Stimulated activated CD4-positive, alpha-beta T cell treated with anti-CD3 and anti-CD28 coated beads, Interleukin-1b, Interleukin-23, amount 100 ng/mL, for 24 hours (primary cell): ENCODE measurements around the gene ARPC3.
A peak's percentile ranks its signal among the peaks of the same experiment; 100 is the strongest.
"Not testable (repeated sequence)": the region's sequence is repeated elsewhere in the genome, so short reads cannot be mapped to it uniquely, and the experiment has no call there.

Source experiments
- DNase-seq, 4 experiments: peaks; one replicate each; pipeline ENCODE4 v3.0.0-alpha.2; 2020; ENCODE audit warnings: low read depth in 4 of 4, low spot score in 1 of 4

Gene ARPC3

DNA sequence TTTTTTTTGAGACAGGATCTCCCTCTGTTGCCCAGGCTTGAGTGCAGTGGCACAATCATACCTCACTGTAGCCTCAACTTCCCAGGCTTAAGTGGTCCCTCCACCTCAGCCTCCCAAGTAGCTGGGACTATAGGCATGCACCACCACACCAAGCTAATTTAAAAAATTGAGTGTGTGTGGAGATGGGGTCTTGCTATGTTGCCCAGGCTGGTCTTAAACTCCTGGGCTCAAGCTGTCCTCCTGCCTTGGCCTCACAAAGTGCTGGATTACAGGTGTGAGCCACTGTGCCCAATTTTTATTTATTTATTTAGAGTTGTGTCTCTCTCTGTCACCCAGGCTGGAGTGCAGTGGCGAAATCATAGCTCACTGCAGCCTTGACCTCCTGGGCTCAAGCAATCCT lies 29.5 kb downstream of the ARPC3 start:
- not testable (repeated sequence) for DNase-seq

DNA sequence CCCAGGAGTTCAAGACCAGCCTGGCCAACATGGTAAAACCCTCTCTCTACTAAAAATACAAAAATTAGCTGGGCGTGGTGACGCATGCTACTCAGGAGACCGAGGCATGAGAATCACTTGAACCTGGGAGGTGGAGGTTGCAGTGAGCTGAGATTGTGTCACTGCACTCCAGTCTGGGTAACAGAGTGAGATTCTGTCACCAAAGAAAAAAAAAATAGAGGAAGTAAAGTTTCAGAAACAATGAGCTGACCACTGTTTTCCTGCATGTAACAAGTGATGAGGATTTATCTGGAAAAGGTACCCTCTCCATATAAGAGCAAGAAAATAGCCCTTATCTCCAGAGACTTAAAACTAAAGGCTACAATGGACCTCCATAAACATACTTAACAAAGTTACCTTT lies 33.0 kb downstream of the ARPC3 start:
- DNase-seq, result not testable (repeated sequence)

DNA sequence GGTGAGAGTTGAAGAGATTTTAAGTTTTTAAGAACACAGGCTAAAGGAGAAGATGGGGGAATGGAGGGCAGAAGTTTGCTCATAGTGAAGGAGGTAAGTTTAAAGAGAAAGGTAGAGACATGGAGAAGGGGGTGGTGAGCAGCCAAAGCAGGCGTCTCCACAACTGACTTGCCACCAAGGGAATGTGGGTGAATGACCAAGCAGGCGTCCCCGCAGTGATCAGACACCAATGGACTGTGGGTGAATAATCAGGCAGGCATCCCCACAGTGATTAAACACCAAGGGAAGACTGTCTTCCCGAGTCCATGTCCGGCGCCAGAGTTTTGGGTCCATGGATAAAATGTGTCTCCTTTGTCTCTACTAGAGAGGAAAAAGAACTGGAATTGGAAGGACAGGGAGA lies 40.1 kb downstream of the ARPC3 start:
- not testable (repeated sequence) for DNase-seq

DNA sequence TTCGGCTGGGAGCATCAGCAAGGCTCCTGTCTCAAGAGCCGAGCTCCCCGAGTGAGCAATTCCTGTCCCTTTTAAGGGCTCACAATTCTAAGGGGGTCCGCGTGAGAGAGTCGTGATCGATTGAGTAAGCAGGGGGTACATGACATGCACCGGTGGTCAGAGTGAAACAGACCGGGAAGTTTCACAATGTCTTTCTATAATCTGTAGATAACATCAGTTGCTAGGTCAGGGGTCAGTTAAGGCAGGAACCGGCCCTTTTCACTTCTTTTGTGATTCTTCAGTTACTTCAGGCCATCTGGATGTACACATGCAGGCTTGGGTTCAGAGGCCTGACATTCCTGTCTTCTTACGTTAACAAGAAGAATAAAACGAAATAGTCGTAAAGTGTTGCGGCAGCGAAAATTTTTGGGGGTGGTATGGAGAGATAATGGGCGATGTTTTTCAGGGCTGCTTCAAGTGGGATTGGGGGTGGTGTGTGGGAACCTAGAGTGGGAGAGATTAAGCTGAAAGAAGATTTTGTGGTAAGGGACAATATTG lies 44.9 kb downstream of the ARPC3 start:
- DNase-seq, result not testable (repeated sequence)

DNA sequence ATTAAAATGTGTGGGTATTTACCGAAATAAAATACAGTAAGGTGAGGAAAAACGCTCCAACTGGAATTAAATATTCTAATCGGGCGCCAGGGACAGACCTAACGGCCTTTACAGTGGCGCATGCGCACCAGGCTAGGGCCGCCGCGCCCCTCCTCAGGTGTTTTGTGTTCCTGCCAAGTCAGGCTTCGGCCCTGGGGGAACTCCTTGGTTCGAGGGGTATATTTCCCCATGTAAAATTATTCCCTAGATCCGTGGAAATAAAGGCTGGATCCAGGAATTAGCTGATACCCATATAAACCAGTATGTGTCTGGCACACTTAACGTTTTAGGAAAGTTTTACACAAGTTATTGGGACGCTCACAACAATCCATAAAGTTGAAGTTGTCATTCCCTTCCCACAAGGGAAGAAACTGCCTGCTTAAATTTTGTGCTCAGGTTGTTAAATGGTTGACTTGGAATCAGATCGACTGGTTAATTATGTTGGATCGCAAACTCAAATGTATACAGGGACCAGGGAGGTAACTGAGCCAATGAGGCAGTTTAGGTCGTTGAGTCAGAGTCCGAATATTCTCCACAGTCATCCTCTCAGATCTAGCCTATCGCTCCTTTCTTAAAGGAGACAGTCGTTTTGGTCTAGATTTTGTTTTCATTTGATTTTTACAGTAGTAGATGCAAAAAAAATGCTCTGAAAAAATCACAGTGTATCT lies 46.0 kb downstream of the ARPC3 start:
- peak; percentile 46 to 70 (median 64) for DNase-seq

DNA sequence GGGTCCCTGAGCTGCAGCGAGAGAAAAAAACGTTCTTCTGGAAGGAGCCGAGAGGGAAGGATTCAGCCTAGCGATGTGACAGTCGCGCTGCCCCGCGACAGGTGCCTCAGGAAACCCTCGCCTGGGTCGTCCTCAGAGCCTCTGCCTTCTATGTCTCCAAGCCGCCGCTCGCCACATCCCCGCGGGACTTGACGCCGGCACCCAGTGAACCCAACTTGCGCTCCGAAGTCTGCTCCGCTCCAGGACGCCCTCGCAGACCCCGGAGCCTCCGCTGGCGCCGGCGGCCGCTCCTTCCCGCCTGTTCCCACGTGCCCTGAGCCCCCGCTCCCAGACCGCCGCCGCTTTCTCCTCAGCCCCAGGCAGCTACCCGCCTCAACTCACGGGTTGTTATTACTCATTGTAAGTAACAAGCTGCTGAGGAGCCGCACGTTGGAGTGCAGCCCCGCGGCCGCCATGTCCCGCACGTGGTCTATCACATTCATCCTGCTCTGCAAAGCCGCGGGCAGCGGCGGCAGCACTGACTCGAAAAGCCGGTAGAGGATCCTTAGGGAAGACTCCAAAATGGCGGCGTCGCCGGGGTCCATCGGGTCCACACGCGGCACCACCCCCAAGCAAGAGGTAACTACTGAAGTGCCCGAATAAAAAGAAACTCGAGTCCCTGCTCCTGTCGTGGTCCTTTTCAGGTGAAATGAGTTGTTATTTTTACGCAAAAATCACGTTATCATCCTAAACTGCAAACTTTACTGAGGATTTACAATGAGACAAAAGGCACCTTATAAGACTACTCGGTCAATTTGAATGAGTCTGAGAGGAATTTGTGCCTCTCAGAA lies 46.8 kb downstream of the ARPC3 start, which contains the start of gene ANAPC7:
TSS of gene ANAPC7 (minus strand) at position 563 of the 830 bp plus-strand sequence. CDS start at position 482, 81 bp downstream.
- peak; percentile 59 to 82 (median 76) for DNase-seq
